BJ (cell line): ENCODE measurements around the gene SMIM11. TPM values are rescaled to one million over a fixed set of nuclear protein-coding genes. Genes with fewer than 3 reads are reported as not detected.

Source experiments
- CTCF ChIA-PET: fragments of 350-600 bp; formaldehyde crosslinking; extraction: SDS; loops from one replicate; lab custom pipeline; 2021; ENCODE audit warnings: antibody characterized with exemption, inconsistent platforms; lab: Yijun Ruan, JAX
- POLR2A ChIA-PET: fragments of 300-600 bp; sonication (Branson Sonifier 250); formaldehyde crosslinking; extraction: SDS; loops from one replicate; lab custom pipeline; 2021; ENCODE audit warnings: antibody characterized with exemption; lab: Charles Lee
- DNase-seq: peaks from one replicate; pipeline ENCODE4 v3.0.0-alpha.2; 2011; ENCODE audit warnings: low read depth
- H3K27me3 ChIP-seq: 2 replicates; pipeline ENCODE4 v1.6.0; 2011; ENCODE audit warnings: low read length; ENCODE audit not compliant: control insufficient read depth, insufficient read depth
- H3K36me3 ChIP-seq: 2 replicates; pipeline ENCODE4 v1.5.1; 2011; ENCODE audit warnings: low read length; ENCODE audit not compliant: control insufficient read depth, insufficient read depth
- H3K4me3 ChIP-seq: 2 replicates; pipeline ENCODE4 v1.5.1; 2011; ENCODE audit warnings: low read depth, mild to moderate bottlenecking, control low read depth, low read length
- polyA plus RNA-seq: library from polyadenylated mRNA; depleted of rRNA; stranded (reverse); fragments of >200 nt; gene quantifications from 2 replicates; pipeline ENCODE4 v1.2.3, GENCODE V29; 2011
- TF ChIP-seq, protein P1 (sequence below): IDR thresholded peaks from 2 replicates; pipeline ENCODE4 v1.5.1; 2011; ENCODE audit warnings: low read depth, mild to moderate bottlenecking, control low read depth, inconsistent platforms, low read length, moderate library complexity; ENCODE audit not compliant: insufficient read depth

SMIM11 gene
- polyA plus RNA-seq, 1 experiment: 10.5 TPM

DNA sequence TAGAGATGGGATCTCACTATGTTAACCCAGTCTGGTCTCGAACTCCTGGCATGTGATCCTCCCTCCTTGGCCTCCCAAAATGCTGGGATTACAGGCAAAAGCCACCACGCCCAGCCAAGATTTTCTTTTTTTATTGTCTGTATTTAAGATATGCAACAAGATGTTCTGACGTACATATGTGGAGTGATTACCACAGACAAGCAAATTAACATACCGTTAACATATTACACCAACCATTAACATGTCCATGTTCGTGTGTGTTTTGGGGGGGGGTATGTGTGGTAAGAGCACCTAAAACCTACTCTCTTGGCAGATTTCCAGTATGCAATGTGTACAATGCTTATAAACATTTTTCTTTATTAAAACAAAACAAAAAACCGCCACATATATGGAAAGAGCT is 22.1 kb upstream of the SMIM11 start:
- POLR2A ChIA-PET: no interaction called here
- Histone ChIP-seq H3K36me3 (no peaks in the 10 kb centered on the region), H3K4me3 (no peak overlapping the region), H3K27me3 (peaks cover 12% of the 10 kb centered on the region)
- no peak for DNase-seq
- CTCF ChIA-PET: interaction anchor here (0.9 to 16.1 kb wide), 3 partner anchors 81 to 509 kb away, joined by 3 to 278 read pairs (median 3); no protein-coding TSS in a partner anchor
- TF ChIP-seq, protein P1, sequence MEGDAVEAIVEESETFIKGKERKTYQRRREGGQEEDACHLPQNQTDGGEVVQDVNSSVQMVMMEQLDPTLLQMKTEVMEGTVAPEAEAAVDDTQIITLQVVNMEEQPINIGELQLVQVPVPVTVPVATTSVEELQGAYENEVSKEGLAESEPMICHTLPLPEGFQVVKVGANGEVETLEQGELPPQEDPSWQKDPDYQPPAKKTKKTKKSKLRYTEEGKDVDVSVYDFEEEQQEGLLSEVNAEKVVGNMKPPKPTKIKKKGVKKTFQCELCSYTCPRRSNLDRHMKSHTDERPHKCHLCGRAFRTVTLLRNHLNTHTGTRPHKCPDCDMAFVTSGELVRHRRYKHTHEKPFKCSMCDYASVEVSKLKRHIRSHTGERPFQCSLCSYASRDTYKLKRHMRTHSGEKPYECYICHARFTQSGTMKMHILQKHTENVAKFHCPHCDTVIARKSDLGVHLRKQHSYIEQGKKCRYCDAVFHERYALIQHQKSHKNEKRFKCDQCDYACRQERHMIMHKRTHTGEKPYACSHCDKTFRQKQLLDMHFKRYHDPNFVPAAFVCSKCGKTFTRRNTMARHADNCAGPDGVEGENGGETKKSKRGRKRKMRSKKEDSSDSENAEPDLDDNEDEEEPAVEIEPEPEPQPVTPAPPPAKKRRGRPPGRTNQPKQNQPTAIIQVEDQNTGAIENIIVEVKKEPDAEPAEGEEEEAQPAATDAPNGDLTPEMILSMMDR: no peak

DNA sequence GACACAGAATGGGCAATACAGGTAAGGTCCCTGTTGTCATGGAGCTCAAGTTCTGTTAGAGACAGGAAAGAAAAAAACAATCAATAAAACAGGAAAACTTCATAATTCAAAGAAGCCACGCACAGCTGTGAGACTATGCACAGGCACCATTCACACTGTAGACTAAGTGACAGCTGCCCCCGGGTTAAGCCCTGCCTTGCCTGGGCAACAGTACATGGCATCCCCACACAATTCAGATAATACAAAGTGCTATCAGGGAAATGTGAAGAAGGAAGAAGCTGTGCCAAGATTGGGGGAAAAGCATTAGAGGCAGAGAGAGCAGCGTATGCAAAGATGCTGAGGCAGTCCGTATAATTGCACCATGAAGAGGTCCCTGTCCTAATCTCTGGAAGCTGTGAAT is 20.5 kb upstream of the SMIM11 start:
- POLR2A ChIA-PET: no interaction called here
- DNase-seq: no peak
- CTCF ChIA-PET: interaction anchor here (0.7 to 16.1 kb wide), 3 partner anchors 9 to 431 kb away, joined by 4 to 278 read pairs (median 7); no protein-coding TSS in a partner anchor
- peaks cover 12% of the 10 kb centered on the region for H3K27me3 ChIP-seq
- no peak overlapping the region for H3K4me3 ChIP-seq
- TF ChIP-seq, protein P1: no peak
- H3K36me3 ChIP-seq: no peaks in the 10 kb centered on the region

DNA sequence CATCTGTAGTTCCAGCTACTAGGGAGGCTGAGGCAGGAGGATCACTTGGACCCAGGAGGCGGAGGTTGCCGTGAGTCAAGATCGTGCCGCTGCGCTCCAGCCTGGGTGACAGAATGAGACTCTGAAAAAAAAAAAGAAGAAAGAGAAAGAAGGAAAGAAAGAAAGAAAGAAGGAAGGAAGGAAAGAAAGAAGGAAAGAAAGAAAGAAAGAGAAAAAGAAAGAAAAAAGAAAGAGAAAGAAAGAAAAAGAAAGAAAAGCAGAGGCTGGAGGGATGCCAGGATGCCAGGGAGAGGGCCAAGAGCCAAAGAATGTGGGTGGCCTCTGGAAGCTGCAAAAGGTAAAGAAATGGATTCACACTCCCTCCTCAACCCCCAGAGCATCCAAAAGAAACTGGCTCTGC is 19.7 kb upstream of the SMIM11 start:
- ChIA-PET POLR2A (no interaction called here), CTCF (interaction anchor here (1.5 to 16.1 kb wide), 2 partner anchors 153 to 432 kb away, joined by 3 to 278 read pairs; no protein-coding TSS in a partner anchor)
- DNase-seq: no peak
- TF ChIP-seq, protein P1: no peak
- Histone ChIP-seq H3K4me3 (no peak overlapping the region), H3K36me3 (no peaks in the 10 kb centered on the region), H3K27me3 (peaks cover 10% of the 10 kb centered on the region)

DNA sequence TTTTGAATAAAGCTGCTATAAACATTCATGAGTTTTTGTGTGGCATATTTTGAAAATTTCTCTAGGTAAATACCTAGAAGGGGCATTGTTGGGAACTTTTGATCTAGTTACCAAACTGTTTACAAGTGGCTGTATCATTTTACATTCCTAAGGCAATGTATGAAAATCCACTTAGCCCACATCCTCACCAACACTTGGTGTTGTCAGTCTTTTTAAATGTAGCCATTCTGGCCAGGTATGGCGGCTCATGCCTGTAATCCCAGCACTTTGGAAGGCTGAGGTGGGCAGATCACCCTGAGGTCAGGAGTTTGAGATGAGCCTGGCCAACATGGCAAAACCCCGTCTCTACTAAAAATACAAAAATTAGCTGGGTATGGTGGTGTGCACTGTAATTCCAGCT is 17.4 kb upstream of the SMIM11 start:
- TF ChIP-seq, protein P1: no peak
- no peak for DNase-seq
- POLR2A ChIA-PET: no interaction called here
- Histone ChIP-seq H3K4me3 (no peak overlapping the region), H3K27me3 (peaks cover 8% of the 10 kb centered on the region), H3K36me3 (no peaks in the 10 kb centered on the region)
- CTCF ChIA-PET: interaction anchor here (2.2 to 3.8 kb wide), 2 partner anchors 10 to 434 kb away, joined by 8 to 18 read pairs; no protein-coding TSS in a partner anchor

DNA sequence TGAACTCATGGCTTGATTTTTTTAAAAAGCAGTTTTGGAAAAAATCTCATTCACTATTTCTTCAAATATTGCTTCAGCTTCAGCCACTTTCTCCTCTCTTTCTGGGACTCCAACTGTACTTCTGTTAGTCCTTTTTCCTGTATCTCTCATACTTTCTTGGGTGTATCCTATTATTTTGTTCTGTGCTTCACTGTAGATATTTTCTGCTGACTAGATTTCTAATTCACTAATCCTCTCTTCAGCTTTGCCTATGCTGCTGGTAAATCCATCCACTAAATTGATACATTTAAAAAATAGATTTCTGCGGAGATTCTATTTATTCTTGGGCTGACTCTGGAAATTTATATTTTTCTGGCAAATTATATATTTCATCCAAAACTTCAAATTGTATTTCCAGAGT is 16.4 kb upstream of the SMIM11 start:
- POLR2A ChIA-PET: no interaction called here
- no peak for DNase-seq
- no peaks in the 10 kb centered on the region for H3K36me3 ChIP-seq
- H3K27me3 ChIP-seq: peaks cover 8% of the 10 kb centered on the region
- no peak overlapping the region for H3K4me3 ChIP-seq
- CTCF ChIA-PET: interaction anchor here (1.4 to 3.8 kb wide), 3 partner anchors 9 to 435 kb away, joined by 3 to 18 read pairs (median 8); no protein-coding TSS in a partner anchor
- TF ChIP-seq, protein P1: no peak
